K562 (cell line): ENCODE measurements around the gene TAPBPL. TPM values are rescaled to one million over a fixed set of nuclear protein-coding genes. Genes with fewer than 3 reads are reported as not detected.
A peak's percentile ranks its signal among the peaks of the same experiment; 100 is the strongest.

Experiments
- NFIX ChIP-seq: fragments of 250-450 bp; sonication (Bioruptor Pico); IDR thresholded peaks from 2 replicates; pipeline ENCODE4 v1.4.0; 2020; ENCODE audit warnings: low read depth, mild to moderate bottlenecking, moderate library complexity
- RAD21 ChIP-seq, 2 experiments: fragments of 250-450 bp in 1 of 2; fragments of 450-650 bp in 1 of 2; sonication (Bioruptor Pico) in 1 of 2; formaldehyde crosslinking in 1 of 2; IDR thresholded peaks in 1 of 2; conservative IDR thresholded peaks in 1 of 2; 2 replicates each; pipeline versions ENCODE4 v1.4.0 to v1.8.0; 2020 to 2022; ENCODE audit warnings: mild to moderate bottlenecking in 2 of 2, moderate library complexity in 1 of 2
- SAFB2 ChIP-seq: fragments of 200-400 bp; formaldehyde crosslinking; IDR thresholded peaks from 2 replicates; pipeline ENCODE4 v1.6.1; 2018; ENCODE audit warnings: borderline replicate concordance, low read length, low read depth, moderate library complexity; ENCODE audit not compliant: severe bottlenecking
- SMC3 ChIP-seq: conservative IDR thresholded peaks from 2 replicates; pipeline ENCODE4 v1.6.1; 2011; ENCODE audit warnings: low read depth, low read length, improper control_type of control experiment; ENCODE audit not compliant: insufficient read depth
- SP2 ChIP-seq: IDR thresholded peaks from 2 replicates; pipeline ENCODE4 v1.6.1; 2011; ENCODE audit warnings: mild to moderate bottlenecking, low read depth, low read length, moderate library complexity; ENCODE audit not compliant: poor library complexity, severe bottlenecking; ENCODE audit errors: extremely low read depth
- SUPT5H ChIP-seq: fragments of 450-650 bp; IDR thresholded peaks from 2 replicates; pipeline ENCODE4 v1.6.1; 2016
- TCF7 ChIP-seq: sonication (generic); IDR thresholded peaks from 2 replicates; pipeline ENCODE4 v1.6.1; 2016; ENCODE audit warnings: antibody characterized with exemption, borderline replicate concordance
- ZBED1 ChIP-seq: IDR thresholded peaks from 2 replicates; pipeline ENCODE4 v1.6.1; 2014
- ZC3H11A ChIP-seq: IDR thresholded peaks from 2 replicates; pipeline ENCODE4 v1.6.1; 2012; ENCODE audit warnings: low read depth, low read length, improper control_type of control experiment
- polyA plus RNA-seq, 8 experiments: library from polyadenylated mRNA; depleted of rRNA in 4 of 8; stranded (reverse) in 5 of 8; unstranded in 3 of 8; fragments of >200 nt; fragmentation: Nextera tagmentation in 2 of 8; fragmentation: Illumina TruSeq in 1 of 8; extraction: Ambion mirVana in 2 of 8; extraction: Trizol in 1 of 8; gene quantifications; 2 replicates each; pipeline versions ENCODE4 v1.2.1 to v1.2.3, GENCODE V29; 2011 to 2014; ENCODE audit warnings: inconsistent platforms in 1 of 8, missing spikeins in 1 of 8
- total RNA-seq, 7 experiments: library from RNA; depleted of rRNA in 6 of 7; stranded (reverse); fragments of >200 nt in 6 of 7; fragmentation: Illumina TruSeq in 2 of 7; extraction: Trizol in 2 of 7; gene quantifications; 2 replicates each; pipeline versions ENCODE4 v1.2.1 to v1.2.3, GENCODE V29; 2011 to 2021; ENCODE audit warnings: low replicate concordance in 1 of 7
- TF ChIP-seq, protein P1 (sequence below), 2 experiments: fragments of 450-650 bp; formaldehyde crosslinking in 1 of 2; IDR thresholded peaks; 2 replicates each; pipeline versions ENCODE4 v1.4.0 to v1.6.1; 2014 to 2020; ENCODE audit warnings: mild to moderate bottlenecking in 2 of 2, borderline replicate concordance in 1 of 2, low read depth in 1 of 2
- TF ChIP-seq, protein P2 (sequence below): sonication (generic); formaldehyde crosslinking; IDR thresholded peaks from 2 replicates; pipeline ENCODE4 v1.8.0; 2022; ENCODE audit warnings: missing genetic modification reagents, mild to moderate bottlenecking, borderline replicate concordance

TAPBPL gene
- total and polyA plus RNA-seq, 9 of the 15 experiments (the other 6 are each of a cell fraction or from before 2014, with no cell fraction given) = 0.29 to 1.6 (median 0.45) TPM

DNA sequence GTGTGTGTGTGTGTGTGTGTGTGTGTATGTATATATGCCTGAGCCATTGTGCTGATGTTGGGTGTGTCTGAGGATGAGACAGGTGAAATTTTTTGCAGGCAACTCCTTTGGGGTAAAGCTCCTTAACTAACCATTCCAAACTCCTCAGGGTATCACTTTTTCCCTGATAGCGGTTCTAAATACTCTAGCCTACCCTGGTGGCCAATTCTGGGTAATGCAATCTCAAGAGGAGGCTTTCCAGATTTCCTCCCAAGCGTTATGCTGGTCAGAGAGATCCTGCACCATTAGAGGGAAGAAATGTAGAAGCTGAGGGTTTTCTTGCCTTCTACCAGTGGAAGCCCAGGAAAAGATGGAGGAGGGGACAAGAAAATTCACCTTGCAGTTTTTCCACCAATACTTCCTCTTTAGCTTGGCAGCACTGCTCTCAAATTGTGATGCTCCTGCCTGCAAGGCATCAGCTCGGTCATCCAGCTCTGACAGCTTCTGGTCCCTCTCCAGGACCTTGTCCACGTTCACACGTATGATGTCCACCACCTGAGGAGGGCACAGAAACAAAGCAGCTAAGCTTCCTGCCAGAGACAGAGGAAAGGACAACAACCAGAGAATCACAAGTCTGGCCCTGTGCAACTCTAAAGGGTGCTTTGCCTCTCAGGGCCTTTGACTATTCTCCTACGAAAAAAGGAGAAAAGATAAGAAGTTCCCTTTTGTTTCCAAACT is 13.8 kb downstream of the TAPBPL start (continued):
- TF ChIP-seq, protein P1, sequence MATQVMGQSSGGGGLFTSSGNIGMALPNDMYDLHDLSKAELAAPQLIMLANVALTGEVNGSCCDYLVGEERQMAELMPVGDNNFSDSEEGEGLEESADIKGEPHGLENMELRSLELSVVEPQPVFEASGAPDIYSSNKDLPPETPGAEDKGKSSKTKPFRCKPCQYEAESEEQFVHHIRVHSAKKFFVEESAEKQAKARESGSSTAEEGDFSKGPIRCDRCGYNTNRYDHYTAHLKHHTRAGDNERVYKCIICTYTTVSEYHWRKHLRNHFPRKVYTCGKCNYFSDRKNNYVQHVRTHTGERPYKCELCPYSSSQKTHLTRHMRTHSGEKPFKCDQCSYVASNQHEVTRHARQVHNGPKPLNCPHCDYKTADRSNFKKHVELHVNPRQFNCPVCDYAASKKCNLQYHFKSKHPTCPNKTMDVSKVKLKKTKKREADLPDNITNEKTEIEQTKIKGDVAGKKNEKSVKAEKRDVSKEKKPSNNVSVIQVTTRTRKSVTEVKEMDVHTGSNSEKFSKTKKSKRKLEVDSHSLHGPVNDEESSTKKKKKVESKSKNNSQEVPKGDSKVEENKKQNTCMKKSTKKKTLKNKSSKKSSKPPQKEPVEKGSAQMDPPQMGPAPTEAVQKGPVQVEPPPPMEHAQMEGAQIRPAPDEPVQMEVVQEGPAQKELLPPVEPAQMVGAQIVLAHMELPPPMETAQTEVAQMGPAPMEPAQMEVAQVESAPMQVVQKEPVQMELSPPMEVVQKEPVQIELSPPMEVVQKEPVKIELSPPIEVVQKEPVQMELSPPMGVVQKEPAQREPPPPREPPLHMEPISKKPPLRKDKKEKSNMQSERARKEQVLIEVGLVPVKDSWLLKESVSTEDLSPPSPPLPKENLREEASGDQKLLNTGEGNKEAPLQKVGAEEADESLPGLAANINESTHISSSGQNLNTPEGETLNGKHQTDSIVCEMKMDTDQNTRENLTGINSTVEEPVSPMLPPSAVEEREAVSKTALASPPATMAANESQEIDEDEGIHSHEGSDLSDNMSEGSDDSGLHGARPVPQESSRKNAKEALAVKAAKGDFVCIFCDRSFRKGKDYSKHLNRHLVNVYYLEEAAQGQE (IDR thresholded peaks at IDR 0.05; ENCODE audit: borderline replicate concordance) = peak; percentile 87
- TF ChIP-seq, protein P1 (CRISPR knock-in tag; IDR thresholded peaks at IDR 0.05; ENCODE audit: low read depth) = no peak
- TF ChIP-seq ZBED1 (no peak), TCF7 (no peak), RAD21 (CRISPR knock-in tag; conservative IDR thresholded peaks at IDR 0.05 in 1 of 2, IDR thresholded peaks at IDR 0.05 in 1 of 2) (peak; percentile 86 to 94), SP2 (no peak), NFIX (no peak), SUPT5H (no peak), ZC3H11A (no peak), SMC3 (peak; percentile 80), SAFB2 (no peak)
- TF ChIP-seq, protein P2, sequence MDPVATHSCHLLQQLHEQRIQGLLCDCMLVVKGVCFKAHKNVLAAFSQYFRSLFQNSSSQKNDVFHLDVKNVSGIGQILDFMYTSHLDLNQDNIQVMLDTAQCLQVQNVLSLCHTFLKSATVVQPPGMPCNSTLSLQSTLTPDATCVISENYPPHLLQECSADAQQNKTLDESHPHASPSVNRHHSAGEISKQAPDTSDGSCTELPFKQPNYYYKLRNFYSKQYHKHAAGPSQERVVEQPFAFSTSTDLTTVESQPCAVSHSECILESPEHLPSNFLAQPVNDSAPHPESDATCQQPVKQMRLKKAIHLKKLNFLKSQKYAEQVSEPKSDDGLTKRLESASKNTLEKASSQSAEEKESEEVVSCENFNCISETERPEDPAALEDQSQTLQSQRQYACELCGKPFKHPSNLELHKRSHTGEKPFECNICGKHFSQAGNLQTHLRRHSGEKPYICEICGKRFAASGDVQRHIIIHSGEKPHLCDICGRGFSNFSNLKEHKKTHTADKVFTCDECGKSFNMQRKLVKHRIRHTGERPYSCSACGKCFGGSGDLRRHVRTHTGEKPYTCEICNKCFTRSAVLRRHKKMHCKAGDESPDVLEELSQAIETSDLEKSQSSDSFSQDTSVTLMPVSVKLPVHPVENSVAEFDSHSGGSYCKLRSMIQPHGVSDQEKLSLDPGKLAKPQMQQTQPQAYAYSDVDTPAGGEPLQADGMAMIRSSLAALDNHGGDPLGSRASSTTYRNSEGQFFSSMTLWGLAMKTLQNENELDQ (CRISPR knock-in tag) = no peak
